Stimulated activated CD8-positive, alpha-beta memory T cell treated with anti-CD3 and anti-CD28 coated beads, Interleukin-12 subunit alpha, Interleukin-12 subunit beta, amount 100 ng/mL, for 1 hour (primary cell): Measurements from ENCODE around the gene ZNF665.
"Not testable (repeated sequence)": the region's sequence is repeated elsewhere in the genome, so short reads cannot be mapped to it uniquely, and the experiment has no call there.

Source experiments
- DNase-seq: peaks from one replicate; pipeline ENCODE4 v3.0.0-alpha.2; 2020; ENCODE audit warnings: low read depth

The ZNF665 gene

DNA sequence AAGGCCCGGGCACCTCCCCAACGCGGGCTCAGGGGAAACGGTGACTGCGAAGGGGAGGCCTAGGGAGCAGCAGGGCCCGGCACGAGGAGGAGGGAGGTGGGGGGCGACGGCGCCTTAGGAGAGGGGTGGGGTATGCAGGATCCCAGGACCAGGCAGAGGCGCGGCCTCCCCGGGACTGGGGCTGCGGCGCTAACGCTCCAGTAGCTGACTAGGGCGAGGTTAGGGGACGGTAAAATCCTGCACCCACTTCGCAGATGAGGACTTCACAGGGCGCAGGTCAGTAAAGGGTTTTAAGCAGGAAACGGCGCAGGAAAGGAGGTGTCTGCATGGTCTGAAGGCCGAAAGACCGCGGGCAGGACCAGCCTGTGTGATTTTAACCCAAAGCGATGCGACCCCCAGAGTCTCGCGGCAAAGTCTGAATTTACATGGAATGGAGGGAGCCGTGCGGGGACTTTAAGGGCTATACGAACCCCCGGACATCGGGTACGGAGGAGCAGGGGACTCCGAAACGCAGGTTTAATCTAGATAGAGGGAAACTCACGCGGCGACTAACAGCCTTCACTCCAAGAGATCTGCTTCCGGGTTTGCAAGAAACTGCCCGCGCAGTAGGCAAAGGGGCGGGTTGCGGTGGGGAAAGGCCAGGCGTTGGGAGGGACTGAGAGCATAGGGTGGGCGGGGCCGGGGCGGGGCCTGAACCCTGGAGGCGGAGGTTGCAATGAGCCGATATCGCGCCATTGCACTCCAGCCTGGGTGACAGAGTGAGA, at the start of gene ZNF665:
Gene ZNF665 (minus strand): TSS at position 588 of the 764 bp plus-strand sequence. CDS start 10,460 bp downstream, outside the sequence.
- peak; percentile 66 for DNase-seq

GRCh38 chr19:53237114-53237777, 44.1 kb upstream of the ZNF665 start:
- DNase-seq, result no peak

DNA sequence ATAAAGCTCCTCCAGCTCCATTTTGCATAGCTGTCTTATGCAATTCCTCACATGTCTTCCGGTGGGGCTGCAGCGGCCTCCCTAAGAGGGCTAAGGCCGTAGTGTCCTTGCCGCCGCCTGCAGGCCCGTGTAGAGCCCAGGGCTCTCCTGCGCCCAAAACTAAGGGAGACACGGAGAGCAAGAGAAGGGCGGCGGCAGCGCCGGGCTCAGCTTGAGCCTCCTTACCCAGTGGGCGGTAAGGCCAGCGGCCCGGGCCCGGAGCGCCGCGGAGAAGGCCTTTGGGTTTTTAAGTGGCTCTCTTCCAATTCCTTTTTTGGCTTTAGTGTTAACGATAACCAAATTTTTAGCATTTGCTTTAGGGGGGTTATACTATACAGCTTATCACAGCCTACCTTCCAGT, 31.4 kb upstream of the ZNF665 start:
- no peak for DNase-seq

- DNase-seq, result not testable (repeated sequence)
These were observed 29.6 kb upstream of the ZNF665 start for GRCh38 chr19:53222716-53223115.

GRCh38 chr19:53212703-53213320, 19.7 kb upstream of the ZNF665 start:
- no peak for DNase-seq

- DNase-seq, result not testable (repeated sequence)
These were observed 18.4 kb upstream of the ZNF665 start for GRCh38 chr19:53211554-53211953.

DNA sequence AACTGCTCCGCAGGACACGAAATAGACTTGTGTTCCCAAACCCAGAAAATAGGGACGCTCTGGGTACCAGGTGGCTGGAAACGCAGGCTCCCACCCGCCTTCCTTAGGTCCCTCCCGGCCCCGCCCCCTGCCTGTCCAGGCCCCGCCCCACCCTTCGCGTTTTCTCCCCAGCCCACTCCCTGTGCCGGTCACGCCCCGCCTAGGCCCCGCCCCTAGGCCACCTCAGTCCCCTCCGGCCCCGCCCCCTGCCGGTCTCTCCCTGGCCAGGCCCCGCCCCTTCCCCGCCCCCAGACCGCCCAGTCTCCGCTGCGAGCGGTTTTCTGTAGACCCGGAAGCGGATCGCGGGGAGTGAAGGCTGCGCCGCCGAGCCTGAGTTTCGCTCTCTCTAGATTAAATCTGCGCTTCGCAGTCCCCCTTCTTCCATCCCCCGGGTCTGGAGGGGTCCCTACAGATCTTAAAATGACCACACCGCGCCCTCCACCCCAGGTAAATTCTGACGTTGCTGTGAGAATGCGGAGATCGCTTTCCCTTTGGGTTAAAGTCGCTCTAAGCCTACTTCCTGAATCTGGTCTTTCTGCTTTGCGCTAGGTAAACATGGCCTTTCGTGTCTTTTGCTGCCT, 3.7 kb upstream of the ZNF665 start:
- DNase-seq, result peak; percentile 95

DNA sequence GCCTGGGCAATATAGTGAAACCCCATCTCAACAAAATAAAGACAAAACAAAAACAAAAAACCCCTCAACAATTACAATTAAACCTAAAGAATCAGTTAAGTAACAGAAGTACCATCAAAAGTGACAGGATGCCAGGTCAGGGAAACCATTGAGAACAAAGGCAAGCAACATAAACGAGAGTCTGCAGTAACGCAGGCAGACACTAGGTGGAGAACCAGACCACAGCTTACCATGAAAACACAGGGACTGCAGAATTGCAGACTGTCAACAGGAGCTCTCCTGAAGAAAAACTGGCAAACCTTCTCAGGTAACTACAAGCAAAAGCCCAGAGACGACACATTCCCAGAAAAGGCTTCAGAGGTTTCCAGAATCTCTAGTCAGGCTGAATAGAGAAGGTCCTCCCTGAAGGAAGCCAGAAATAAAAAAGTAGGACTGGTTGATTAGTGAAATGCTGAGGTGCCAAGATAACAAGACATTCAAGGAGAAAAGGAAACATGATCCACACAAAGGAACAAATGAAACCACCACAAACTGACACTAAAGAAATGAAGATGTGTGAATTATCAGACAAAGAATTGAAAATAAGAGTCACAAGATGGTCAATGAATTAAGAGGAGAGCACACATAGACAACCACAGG, 2.2 kb upstream of the ZNF665 start:
- DNase-seq, result peak; percentile 51

DNA sequence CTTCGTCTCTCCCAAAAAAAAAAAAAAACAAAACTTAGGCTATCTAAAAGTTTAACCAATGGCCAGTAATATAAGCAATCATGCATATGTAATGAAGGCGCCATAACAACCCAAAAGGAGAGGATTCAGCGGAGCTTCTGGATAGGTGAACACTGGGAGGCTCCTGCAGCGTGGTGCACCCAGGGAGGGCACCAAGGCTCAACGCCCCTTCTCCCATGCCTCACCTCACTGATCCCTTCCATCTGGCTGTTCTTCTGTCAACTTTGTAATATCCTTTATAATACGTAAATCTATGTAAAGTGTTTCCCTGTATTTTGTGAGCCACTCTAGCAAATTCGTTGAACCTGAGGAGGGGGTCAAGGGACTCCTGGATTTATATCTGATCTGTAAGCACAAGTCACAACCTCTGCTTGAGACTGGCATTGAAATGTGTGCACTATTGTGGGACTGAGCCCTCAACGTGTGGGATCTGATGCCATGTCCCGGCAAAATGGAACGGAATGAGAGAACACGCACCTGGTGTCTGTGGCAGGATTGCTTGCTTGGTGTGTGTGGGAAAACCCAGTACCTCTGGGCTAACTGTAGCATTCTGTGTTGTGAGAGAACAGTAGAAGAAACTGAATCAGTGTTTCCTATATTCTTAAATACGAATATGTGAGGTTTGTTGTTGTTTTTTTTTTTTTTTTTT, 521 bp upstream of the ZNF665 start:
- DNase-seq, result no peak

- no peak for DNase-seq
These were observed 2.9 kb downstream of the ZNF665 start for GRCh38 chr19:53190253-53190652.

DNA sequence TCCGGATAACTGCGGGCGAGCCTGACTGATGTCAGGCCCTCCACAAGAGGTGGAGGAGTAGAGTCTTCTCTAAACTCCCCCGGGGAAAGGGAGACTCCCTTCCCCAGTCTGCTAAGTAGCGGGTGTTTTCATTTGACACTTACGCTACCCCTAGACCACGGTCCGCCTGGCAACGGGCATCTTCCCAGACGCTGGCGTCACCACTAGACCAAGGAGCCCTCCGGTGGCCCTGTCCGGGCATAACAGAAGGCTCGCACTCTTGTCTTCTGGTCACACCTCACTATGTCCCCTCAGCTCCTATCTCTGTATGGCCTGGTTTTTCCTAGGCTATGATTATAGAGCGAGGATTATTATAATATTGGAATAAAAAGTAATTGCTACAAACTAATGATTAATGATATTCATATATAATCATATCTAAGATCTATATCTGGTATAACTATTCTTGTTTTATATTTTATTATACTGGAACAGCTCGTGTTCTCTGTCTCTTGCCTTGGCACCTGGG, 3.4 kb downstream of the ZNF665 start:
- not testable (repeated sequence) for DNase-seq

- DNase-seq, result not testable (repeated sequence)
These were observed 7.8 kb downstream of the ZNF665 start for GRCh38 chr19:53185155-53185882.

- no peak for DNase-seq
These were observed 9.9 kb downstream of the ZNF665 start for GRCh38 chr19:53183146-53183764.

DNA sequence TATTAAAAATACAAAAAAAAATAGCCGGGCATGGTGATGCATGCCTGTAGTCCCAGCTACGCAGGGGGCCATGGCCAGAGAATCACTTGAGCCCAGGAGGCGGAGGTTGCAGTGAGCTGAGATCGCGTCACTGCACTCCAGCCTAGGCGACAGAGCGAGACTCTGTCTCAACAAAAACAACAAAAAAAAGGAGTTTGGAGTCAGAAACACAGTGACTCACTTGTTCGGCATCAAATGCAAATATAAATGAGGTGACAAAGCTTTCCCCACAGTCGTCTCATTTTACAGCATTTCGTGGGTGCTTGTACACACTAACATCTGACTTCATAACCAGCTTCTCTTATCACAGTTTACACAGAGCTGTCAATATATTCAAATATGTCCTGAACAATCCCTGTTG, 11.0 kb downstream of the ZNF665 start:
- no peak for DNase-seq

DNA sequence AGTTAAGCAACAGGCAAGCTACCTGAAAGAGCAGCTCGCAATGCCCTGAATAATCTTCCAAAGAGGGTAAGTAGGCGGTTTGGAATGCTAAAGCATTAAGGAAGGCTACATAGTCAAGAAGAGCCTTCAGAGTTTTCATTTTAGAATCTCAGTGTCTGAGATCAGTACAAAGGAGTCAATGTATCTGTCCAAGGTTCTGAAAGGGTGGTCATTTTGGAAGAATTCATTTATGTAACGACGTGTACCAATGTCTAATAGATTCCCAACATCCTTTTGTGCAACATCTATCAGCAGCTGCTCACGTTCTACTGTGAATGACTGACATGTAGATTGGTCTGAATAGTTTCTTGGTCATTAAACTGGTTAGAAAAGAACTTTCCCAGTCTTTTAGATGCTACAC, 15.2 kb downstream of the ZNF665 start:
- no peak for DNase-seq

DNA sequence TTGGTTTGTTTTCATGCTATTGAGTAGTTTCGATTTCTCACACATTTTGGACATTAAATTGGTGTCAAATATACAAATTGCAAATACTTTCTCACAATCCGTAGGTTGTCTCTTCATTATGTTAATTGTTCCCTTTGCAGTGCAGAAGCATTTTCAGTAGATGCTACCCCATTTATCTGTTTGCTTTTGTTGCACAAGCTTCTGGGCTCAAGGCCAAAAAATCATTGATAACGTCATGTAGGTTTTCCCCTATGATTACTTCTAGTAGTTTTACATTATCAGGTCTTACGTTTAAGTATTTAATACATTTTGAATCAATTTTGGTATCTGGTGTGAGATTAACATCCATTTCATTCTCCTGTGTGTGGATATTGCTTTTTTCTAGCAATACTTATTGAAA, 20.3 kb downstream of the ZNF665 start:
- no peak for DNase-seq

DNA sequence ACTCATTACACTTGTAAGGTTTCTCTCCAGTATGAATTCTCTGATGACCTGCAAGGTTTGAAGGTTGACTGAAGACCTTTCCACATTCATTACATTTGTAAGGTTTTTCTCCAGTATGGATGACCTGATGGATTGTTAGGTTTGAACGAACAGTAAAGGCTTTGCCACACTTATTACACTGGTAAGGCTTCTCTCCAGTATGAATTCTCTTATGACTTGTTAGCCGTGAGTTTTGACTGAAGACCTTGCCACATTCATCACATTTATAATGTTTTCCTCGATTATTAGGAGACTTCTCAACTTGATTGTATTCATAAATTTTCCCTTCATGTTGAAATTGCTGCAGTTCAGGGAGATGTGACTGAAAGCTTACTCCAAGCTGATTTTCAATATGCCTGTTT, 27.5 kb downstream of the ZNF665 start:
- DNase-seq, result no peak

DNA sequence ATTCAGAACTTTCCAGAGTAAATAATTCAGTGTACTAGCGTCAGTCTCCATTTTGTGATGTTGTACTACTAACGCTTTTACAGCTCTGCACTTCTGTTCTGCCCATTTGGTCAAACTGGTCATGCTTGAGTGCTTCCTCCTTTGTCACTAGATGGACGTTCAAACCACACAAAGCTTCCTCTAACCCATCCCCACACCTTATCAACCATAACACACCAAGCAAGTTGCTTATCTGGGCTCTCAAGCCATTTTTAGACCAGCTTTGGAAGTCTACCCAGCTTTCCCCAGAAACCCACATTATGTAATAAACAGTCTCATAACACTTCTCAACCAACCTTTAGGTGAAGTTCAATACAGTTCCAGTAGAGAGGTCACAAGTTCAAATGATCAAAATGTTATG, 32.0 kb downstream of the ZNF665 start:
- DNase-seq, result no peak

GRCh38 chr19:53160350-53160749, 32.8 kb downstream of the ZNF665 start:
- DNase-seq, result no peak

- DNase-seq, result peak; percentile 9
These were observed 35.0 kb downstream of the ZNF665 start for GRCh38 chr19:53158119-53158656.
